Lower leg skin (tissue), 3 donors: ENCODE data around the gene MAGI2.

Experiments
- POLR2A ChIP-seq, 2 donors: fragments of 450-650 bp; IDR thresholded peaks; one replicate each; pipeline ENCODE4 v1.6.1; 2016 to 2017; ENCODE audit warnings: antibody characterized with exemption in 2 of 2, mild to moderate bottlenecking in 1 of 2, moderate library complexity in 1 of 2
- TF ChIP-seq, protein P1 (sequence below), 3 donors: fragments of 450-650 bp; IDR thresholded peaks; one replicate each; pipeline ENCODE4 v1.5.1; 2016; ENCODE audit warnings: antibody characterized with exemption in 3 of 3, mild to moderate bottlenecking in 3 of 3, moderate library complexity in 2 of 3

DNA sequence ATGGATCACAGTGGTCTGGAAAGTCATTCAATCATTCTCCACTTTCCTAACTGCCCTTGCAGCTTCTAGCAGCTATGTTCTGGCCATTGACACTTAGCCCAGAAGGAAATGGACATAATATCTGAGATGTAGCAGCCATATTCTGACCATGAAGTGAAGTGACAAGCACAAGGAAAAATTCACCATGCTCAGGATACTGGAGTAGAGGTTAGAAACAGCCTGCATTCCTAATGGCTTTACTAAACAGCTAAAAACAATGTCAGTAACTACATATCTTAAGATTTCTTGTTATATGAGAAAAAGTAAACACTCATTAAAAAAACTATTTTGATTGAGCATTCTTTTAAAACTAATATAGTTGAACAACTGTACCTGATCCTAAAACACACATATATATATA lies 443.8 kb downstream of the MAGI2 start:
- TF ChIP-seq, protein P1, sequence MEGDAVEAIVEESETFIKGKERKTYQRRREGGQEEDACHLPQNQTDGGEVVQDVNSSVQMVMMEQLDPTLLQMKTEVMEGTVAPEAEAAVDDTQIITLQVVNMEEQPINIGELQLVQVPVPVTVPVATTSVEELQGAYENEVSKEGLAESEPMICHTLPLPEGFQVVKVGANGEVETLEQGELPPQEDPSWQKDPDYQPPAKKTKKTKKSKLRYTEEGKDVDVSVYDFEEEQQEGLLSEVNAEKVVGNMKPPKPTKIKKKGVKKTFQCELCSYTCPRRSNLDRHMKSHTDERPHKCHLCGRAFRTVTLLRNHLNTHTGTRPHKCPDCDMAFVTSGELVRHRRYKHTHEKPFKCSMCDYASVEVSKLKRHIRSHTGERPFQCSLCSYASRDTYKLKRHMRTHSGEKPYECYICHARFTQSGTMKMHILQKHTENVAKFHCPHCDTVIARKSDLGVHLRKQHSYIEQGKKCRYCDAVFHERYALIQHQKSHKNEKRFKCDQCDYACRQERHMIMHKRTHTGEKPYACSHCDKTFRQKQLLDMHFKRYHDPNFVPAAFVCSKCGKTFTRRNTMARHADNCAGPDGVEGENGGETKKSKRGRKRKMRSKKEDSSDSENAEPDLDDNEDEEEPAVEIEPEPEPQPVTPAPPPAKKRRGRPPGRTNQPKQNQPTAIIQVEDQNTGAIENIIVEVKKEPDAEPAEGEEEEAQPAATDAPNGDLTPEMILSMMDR (IDR thresholded peaks at IDR 0.05) = no peak
- no peak for TF ChIP-seq POLR2A (IDR thresholded peaks at IDR 0.05)
